ENCODE measurements around the gene TSPEAR. TPM values are rescaled to one million over a fixed set of nuclear protein-coding genes. Genes with fewer than 3 reads are reported as not detected.
"Not testable (repeated sequence)": the region's sequence is repeated elsewhere in the genome, so short reads cannot be mapped to it uniquely, and the experiment has no call there.

TSPEAR gene
- total RNA-seq, 4 donors from 2014 or later, result under 0.01 to 0.23 TPM; not detected in 2

GRCh38 chr21:44612029-44612486, 99.3 kb downstream of the TSPEAR start, which contains the start of gene KRTAP10-8:
Gene KRTAP10-8, plus strand, starts transcription at chr21:44612079. Its CDS starts 22 bp downstream, at chr21:44612101.
- Histone ChIP-seq H3K27ac (replicated peaks in 1 of 4) (no peak within 1 kb of the TSS), H3K9me3 (peaks cover 0 to 31% (median 23%) of the 10 kb centered on the region in 4 donors), H3K27me3 (peaks cover 0 to 47% (median 0%) of the 10 kb centered on the region in 4 donors), H3K4me3 (no peak within 1 kb of the TSS), H3K4me1 (no peaks in the 10 kb centered on the region), H3K36me3 (no peaks in the 10 kb centered on the region)
- TF ChIP-seq POLR2AphosphoS5 (IDR thresholded peaks at IDR 0.05), result no peak
- TF ChIP-seq CTCF (IDR thresholded peaks at IDR 0.05), result no peak
- no peak for TF ChIP-seq EP300 (IDR thresholded peaks at IDR 0.05)
- no peak for TF ChIP-seq POLR2A (IDR thresholded peaks at IDR 0.05; ENCODE audit: low read depth)
- intact Hi-C loops (cut with DNase I), result no loop called here
- WGBS, result 100% methylated on average over 4 of the region's 8 CpGs
- DNase-seq (ENCODE audit: extremely low spot score), result no peak

DNA sequence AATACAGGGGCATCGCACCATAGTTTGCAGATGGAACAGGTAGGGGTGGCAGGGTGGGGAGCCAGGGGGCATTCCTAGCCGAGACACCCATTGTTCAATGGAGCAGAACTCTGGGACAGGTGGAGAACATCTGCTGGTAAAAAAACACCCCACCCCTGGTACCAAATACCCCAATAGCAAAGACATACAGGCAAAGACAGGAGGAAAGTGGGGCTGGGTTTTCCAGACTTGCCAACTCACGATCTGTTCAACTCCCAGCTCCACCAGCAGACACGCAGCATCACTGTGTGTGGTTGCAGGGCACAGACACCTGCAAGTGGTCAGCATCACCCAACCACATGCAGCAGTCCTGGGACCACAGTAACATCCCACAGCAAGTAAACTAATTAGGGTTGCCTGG, 99.8 kb downstream of the TSPEAR start:
- Histone ChIP-seq H3K9me3 (peaks cover 0 to 31% (median 23%) of the 10 kb centered on the region in 4 donors), H3K4me1 (no peaks in the 10 kb centered on the region), H3K27ac (replicated peaks in 1 of 4) (no peak overlapping the region), H3K27me3 (peaks cover 0 to 45% (median 0%) of the 10 kb centered on the region in 4 donors), H3K4me3 (no peak overlapping the region), H3K36me3 (no peaks in the 10 kb centered on the region)
- peak; percentile 75 for DNase-seq (ENCODE audit: extremely low spot score)
- intact Hi-C loops (cut with DNase I), result no loop called here
- 93% methylated on average over 4 of the region's 4 CpGs for WGBS
- TF ChIP-seq CTCF (IDR thresholded peaks at IDR 0.05), result no peak
- TF ChIP-seq POLR2AphosphoS5 (IDR thresholded peaks at IDR 0.05), result no peak
- no peak for TF ChIP-seq POLR2A (IDR thresholded peaks at IDR 0.05; ENCODE audit: low read depth)
- TF ChIP-seq EP300 (IDR thresholded peaks at IDR 0.05), result no peak

- WGBS, result 94% methylated on average over 6 of the region's 7 CpGs
- H3K4me3 ChIP-seq; H3K27ac ChIP-seq (replicated peaks in 1 of 4); intact Hi-C loops (cut with DNase I); H3K4me1 ChIP-seq; H3K36me3 ChIP-seq: not testable (repeated sequence)
- H3K9me3 ChIP-seq, result peaks cover 0 to 31% (median 23%) of the 10 kb centered on the region in 4 donors
- peaks cover 0 to 37% (median 0%) of the 10 kb centered on the region in 4 donors for H3K27me3 ChIP-seq
- DNase-seq (ENCODE audit: extremely low spot score), result peak; percentile 26
Measured at GRCh38 chr21:44610157-44610843, 101.1 kb downstream of the TSPEAR start.

DNA sequence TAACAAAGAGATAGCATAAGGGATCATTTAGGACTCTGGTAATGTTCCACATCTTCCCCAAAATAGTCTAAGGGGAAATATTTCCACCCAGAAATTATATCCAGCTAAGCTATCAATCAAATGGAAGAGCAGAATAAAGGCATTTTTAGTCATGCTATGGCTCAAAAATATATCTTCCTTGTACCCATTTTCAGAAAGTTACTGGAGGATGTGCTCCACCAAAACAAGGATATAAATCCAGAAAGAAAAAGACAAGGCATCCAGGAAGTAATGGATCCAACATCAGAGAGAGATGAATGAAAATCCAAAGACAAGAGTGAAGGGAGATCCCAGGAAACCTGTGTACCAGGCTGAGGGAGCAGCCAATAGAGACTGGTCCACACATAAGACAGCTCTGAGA, 102.2 kb downstream of the TSPEAR start:
- Histone ChIP-seq H3K27ac (replicated peaks in 1 of 4) (no peak overlapping the region), H3K9me3 (peaks cover 0 to 34% (median 23%) of the 10 kb centered on the region in 4 donors), H3K4me1 (no peaks in the 10 kb centered on the region), H3K4me3 (no peak overlapping the region), H3K27me3 (peaks cover 0 to 30% (median 0%) of the 10 kb centered on the region in 4 donors), H3K36me3 (no peaks in the 10 kb centered on the region)
- no peak for TF ChIP-seq POLR2AphosphoS5 (IDR thresholded peaks at IDR 0.05)
- TF ChIP-seq EP300 (IDR thresholded peaks at IDR 0.05), result no peak
- no peak for TF ChIP-seq POLR2A (IDR thresholded peaks at IDR 0.05; ENCODE audit: low read depth)
- TF ChIP-seq CTCF (IDR thresholded peaks at IDR 0.05), result no peak
- no peak for DNase-seq (ENCODE audit: extremely low spot score)
- intact Hi-C loops (cut with DNase I), result no loop called here

- Histone ChIP-seq H3K27me3 (peaks cover 0 to 32% (median 0%) of the 10 kb centered on the region in 4 donors), H3K27ac (replicated peaks in 1 of 4) (no peak overlapping the region), H3K9me3 (peaks cover 0 to 30% (median 20%) of the 10 kb centered on the region in 4 donors), H3K4me3 (no peak overlapping the region), H3K36me3 (no peaks in the 10 kb centered on the region), H3K4me1 (no peaks in the 10 kb centered on the region)
- intact Hi-C loops (cut with DNase I), result no loop called here
- no peak for DNase-seq (ENCODE audit: extremely low spot score)
- WGBS, result 70% methylated on average over 4 of the region's 4 CpGs
- TF ChIP-seq CTCF (IDR thresholded peaks at IDR 0.05) (no peak), POLR2AphosphoS5 (IDR thresholded peaks at IDR 0.05) (no peak), EP300 (IDR thresholded peaks at IDR 0.05) (no peak), POLR2A (IDR thresholded peaks at IDR 0.05; ENCODE audit: low read depth) (no peak)
Measured at GRCh38 chr21:44606495-44606894, 104.9 kb downstream of the TSPEAR start.
